Neuronal stem cell (in vitro differentiated cells): ENCODE results near the gene KIAA1755.

Experiments used
- DNase-seq: peaks from one replicate; pipeline ENCODE4 v3.0.0-alpha.2; 2013; ENCODE audit warnings: low spot score
- H2AFZ ChIP-seq: one replicate; pipeline ENCODE4 v1.6.1; 2013; ENCODE audit warnings: mild to moderate bottlenecking, low read length, inconsistent platforms
- H2AK5ac ChIP-seq: 2 replicates; pipeline ENCODE4 v1.6.1; 2013; ENCODE audit warnings: low read depth, mild to moderate bottlenecking, inconsistent platforms, low read length, moderate library complexity, mixed read lengths
- H2BK120ac ChIP-seq: 2 replicates; pipeline ENCODE4 v1.6.1; 2013; ENCODE audit warnings: low read depth, mild to moderate bottlenecking, inconsistent platforms, low read length, moderate library complexity, mixed read lengths
- H2BK12ac ChIP-seq: one replicate; pipeline ENCODE4 v1.6.1; 2013; ENCODE audit warnings: low read length, inconsistent platforms
- H2BK15ac ChIP-seq: 2 replicates; pipeline ENCODE4 v1.6.1; 2013; ENCODE audit warnings: mild to moderate bottlenecking, low read length, inconsistent platforms, mixed read lengths
- H2BK5ac ChIP-seq: one replicate; pipeline ENCODE4 v1.6.1; 2013; ENCODE audit warnings: inconsistent platforms, mild to moderate bottlenecking, low read length, moderate library complexity
- H3K14ac ChIP-seq: one replicate; pipeline ENCODE4 v1.6.1; 2013; ENCODE audit warnings: low read length, inconsistent platforms
- H3K18ac ChIP-seq: 2 replicates; pipeline ENCODE4 v1.6.1; 2013; ENCODE audit warnings: low read length, inconsistent platforms
- H3K23ac ChIP-seq: 2 replicates; pipeline ENCODE4 v1.6.1; 2013; ENCODE audit warnings: low read depth, mild to moderate bottlenecking, mixed read lengths, low read length, inconsistent platforms; ENCODE audit not compliant: poor library complexity
- H3K27ac ChIP-seq: replicated peaks from 3 replicates; pipeline ENCODE4 v1.5.1; 2013; ENCODE audit warnings: low read length, inconsistent platforms
- H3K27me3 ChIP-seq, 3 experiments: 2 replicates each; pipeline ENCODE4 v1.6.1; 2013; ENCODE audit warnings: low read length in 3 of 3, mild to moderate bottlenecking in 2 of 3, inconsistent platforms in 1 of 3, low read depth in 1 of 3, mixed read lengths in 1 of 3, moderate library complexity in 1 of 3; ENCODE audit not compliant: control insufficient read depth in 3 of 3, insufficient read depth in 3 of 3
- H3K36me3 ChIP-seq, 2 donors: replicated peaks in 1 of 2; 2 replicates each; pipeline ENCODE4 v1.6.1; 2013; ENCODE audit warnings: low read length in 2 of 2; ENCODE audit not compliant: control insufficient read depth in 2 of 2, insufficient read depth in 2 of 2
- H3K4ac ChIP-seq: 2 replicates; pipeline ENCODE4 v1.6.1; 2013; ENCODE audit warnings: inconsistent platforms, mild to moderate bottlenecking, low read length, moderate library complexity
- H3K4me1 ChIP-seq, 2 donors: 1 replicate in 1 of 2; 2 replicates in 1 of 2; pipeline ENCODE4 v1.6.1; 2013; ENCODE audit warnings: low read length in 2 of 2, low read depth in 1 of 2; ENCODE audit not compliant: control insufficient read depth in 2 of 2, insufficient read depth in 1 of 2
- H3K4me2 ChIP-seq: one replicate; pipeline ENCODE4 v1.6.1; 2013; ENCODE audit warnings: mild to moderate bottlenecking, low read length, inconsistent platforms; ENCODE audit not compliant: insufficient read depth, poor library complexity, severe bottlenecking
- H3K4me3 ChIP-seq, 2 donors: 2 replicates each; pipeline ENCODE4 v1.5.1; 2013; ENCODE audit warnings: low read length in 2 of 2, mild to moderate bottlenecking in 2 of 2, inconsistent platforms in 1 of 2, moderate library complexity in 1 of 2
- H3K79me1 ChIP-seq: one replicate; pipeline ENCODE4 v1.6.1; 2013; ENCODE audit warnings: low read depth, mild to moderate bottlenecking, inconsistent platforms, low read length, moderate library complexity
- H3K9ac ChIP-seq: one replicate; pipeline ENCODE4 v1.6.1; 2013; ENCODE audit warnings: mild to moderate bottlenecking, low read depth, low read length, inconsistent platforms; ENCODE audit not compliant: poor library complexity
- H3K9me3 ChIP-seq, 2 donors: replicated peaks in 1 of 2; 2 replicates each; pipeline versions ENCODE3 to v1.6.1; 2013; ENCODE audit warnings: low read length in 2 of 2, mild to moderate bottlenecking in 2 of 2, inconsistent platforms in 1 of 2, low read depth in 1 of 2, mixed read lengths in 1 of 2, moderate library complexity in 1 of 2; ENCODE audit not compliant: control insufficient read depth in 2 of 2, insufficient read depth in 1 of 2
- H4K8ac ChIP-seq: one replicate; pipeline ENCODE4 v1.6.1; 2013; ENCODE audit warnings: low read depth, mild to moderate bottlenecking, inconsistent platforms, low read length, moderate library complexity
- H4K91ac ChIP-seq: one replicate; pipeline ENCODE4 v1.6.1; 2013; ENCODE audit warnings: low read length, low read depth, mild to moderate bottlenecking, inconsistent platforms; ENCODE audit not compliant: poor library complexity
- WGBS, 2 donors: extraction: QIAGEN DNeasy Blood & Tissue Kit; methylation state at CpG; one replicate each; pipeline ENCODE4 v1.1.7; 2013; ENCODE audit warnings: missing lambda C conversion rate in 2 of 2, mixed read lengths in 1 of 2; ENCODE audit not compliant: insufficient read length in 2 of 2, insufficient replicate concordance in 1 of 2; ENCODE audit errors: extremely low coverage in 2 of 2; 5-methylcytosine and 5-hydroxymethylcytosine counted together

The KIAA1755 gene

GRCh38 chr20:38170219-38170825, 90.2 kb downstream of the KIAA1755 start:
- Histone ChIP-seq H3K27ac (no peak overlapping the region), H2AFZ (no peak overlapping the region), H3K9ac (no peak overlapping the region), H2BK5ac (no peak overlapping the region), H3K14ac (no peak overlapping the region), H3K79me1 (no peaks in the 10 kb centered on the region), H2BK15ac (no peak overlapping the region), H2AK5ac (no peak overlapping the region), H3K9me3 (no peaks in the 10 kb centered on the region), H3K36me3 (no peaks in the 10 kb centered on the region), H2BK120ac (no peak overlapping the region), H2BK12ac (no peak overlapping the region), H4K8ac (no peak overlapping the region), H3K27me3 (peaks cover 0 to 11% (median 0%) of the 10 kb centered on the region in 3 experiments), H3K18ac (no peak overlapping the region), H4K91ac (no peak overlapping the region), H3K4me1 (peaks cover 0 to 11% of the 10 kb centered on the region in 2 donors), H3K4ac (no peak overlapping the region), H3K23ac (no peak overlapping the region), H3K4me3 (no peak overlapping the region), H3K4me2 (no peak overlapping the region)
- WGBS, 2 donors, result no CpG with 5 or more reads among the region's 8 CpGs
- no peak for DNase-seq

DNA sequence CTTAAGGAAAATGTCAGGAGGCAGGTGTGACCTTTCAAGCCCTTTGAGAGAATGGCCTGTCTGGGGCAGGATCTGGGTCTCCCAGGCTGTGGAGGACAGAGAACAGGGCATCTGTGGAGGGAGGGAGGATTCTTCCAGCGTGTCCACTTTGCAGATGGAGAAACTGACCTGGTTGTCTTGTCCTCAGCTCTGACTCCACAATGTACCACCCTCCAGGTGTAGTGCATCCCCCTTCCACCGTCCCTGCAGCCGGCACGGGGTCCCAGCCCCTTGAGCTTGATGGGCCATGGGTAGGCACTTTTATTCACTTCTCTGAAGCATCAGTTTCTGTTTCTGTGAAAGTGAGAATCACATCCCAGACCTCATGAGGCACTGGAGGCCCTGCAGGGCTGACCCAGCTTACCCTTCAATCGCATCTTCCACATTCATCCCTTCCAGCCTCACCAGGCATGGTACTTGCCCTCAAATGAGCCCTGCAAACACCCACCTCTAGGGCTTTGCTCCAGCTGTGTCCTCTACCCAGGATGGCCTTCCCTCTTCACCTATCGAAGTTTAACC, 90.8 kb downstream of the KIAA1755 start:
- no peak overlapping the region for H2BK120ac ChIP-seq
- H2BK15ac ChIP-seq, result no peak overlapping the region
- H4K8ac ChIP-seq, result no peak overlapping the region
- H3K14ac ChIP-seq, result no peak overlapping the region
- no peaks in the 10 kb centered on the region for H3K9me3 ChIP-seq
- no peak overlapping the region for H3K23ac ChIP-seq
- WGBS, 2 donors, result no CpG with 5 or more reads among the region's 6 CpGs
- no peaks in the 10 kb centered on the region for H3K36me3 ChIP-seq
- H3K79me1 ChIP-seq, result no peaks in the 10 kb centered on the region
- H3K4me1 ChIP-seq, result peaks cover 0 to 10% of the 10 kb centered on the region in 2 donors
- no peak overlapping the region for H2AFZ ChIP-seq
- no peak overlapping the region for H3K9ac ChIP-seq
- H3K27me3 ChIP-seq, result peaks cover 0 to 14% (median 0%) of the 10 kb centered on the region in 3 experiments
- H2AK5ac ChIP-seq, result no peak overlapping the region
- no peak overlapping the region for H3K4me2 ChIP-seq
- H2BK12ac ChIP-seq, result no peak overlapping the region
- no peak overlapping the region for H3K27ac ChIP-seq
- H4K91ac ChIP-seq, result no peak overlapping the region
- no peak overlapping the region for H3K18ac ChIP-seq
- no peak overlapping the region for H3K4me3 ChIP-seq
- H3K4ac ChIP-seq, result no peak overlapping the region
- no peak for DNase-seq
- no peak overlapping the region for H2BK5ac ChIP-seq

- no peak overlapping the region for H2BK5ac ChIP-seq
- H3K27ac ChIP-seq, result no peak overlapping the region
- H3K4me3 ChIP-seq, result no peak overlapping the region
- no peaks in the 10 kb centered on the region for H3K9me3 ChIP-seq
- peaks cover 0 to 22% (median 2%) of the 10 kb centered on the region in 3 experiments for H3K27me3 ChIP-seq
- no peak overlapping the region for H3K23ac ChIP-seq
- H2BK120ac ChIP-seq, result no peak overlapping the region
- peaks cover 0 to 10% of the 10 kb centered on the region in 2 donors for H3K4me1 ChIP-seq
- no peak overlapping the region for H2AK5ac ChIP-seq
- no peak overlapping the region for H3K14ac ChIP-seq
- no peaks in the 10 kb centered on the region for H3K36me3 ChIP-seq
- no peak overlapping the region for H2BK15ac ChIP-seq
- no CpG with 5 or more reads among the region's 8 CpGs for WGBS, 2 donors
- H3K18ac ChIP-seq, result no peak overlapping the region
- no peak overlapping the region for H4K8ac ChIP-seq
- no peak overlapping the region for H4K91ac ChIP-seq
- no peaks in the 10 kb centered on the region for H3K79me1 ChIP-seq
- no peak overlapping the region for H3K4ac ChIP-seq
- DNase-seq, result no peak
- no peak overlapping the region for H2AFZ ChIP-seq
- no peak overlapping the region for H3K4me2 ChIP-seq
- no peak overlapping the region for H3K9ac ChIP-seq
- H2BK12ac ChIP-seq, result no peak overlapping the region
Observed at GRCh38 chr20:38168791-38169589, 91.5 kb downstream of the KIAA1755 start.
